ENCODE data around the gene ABR. TPM values are rescaled to one million over a fixed set of nuclear protein-coding genes. Genes with fewer than 3 reads are reported as not detected.

Gene ABR
- total RNA-seq, 1 experiment from 2014 or later, result 172 TPM

DNA sequence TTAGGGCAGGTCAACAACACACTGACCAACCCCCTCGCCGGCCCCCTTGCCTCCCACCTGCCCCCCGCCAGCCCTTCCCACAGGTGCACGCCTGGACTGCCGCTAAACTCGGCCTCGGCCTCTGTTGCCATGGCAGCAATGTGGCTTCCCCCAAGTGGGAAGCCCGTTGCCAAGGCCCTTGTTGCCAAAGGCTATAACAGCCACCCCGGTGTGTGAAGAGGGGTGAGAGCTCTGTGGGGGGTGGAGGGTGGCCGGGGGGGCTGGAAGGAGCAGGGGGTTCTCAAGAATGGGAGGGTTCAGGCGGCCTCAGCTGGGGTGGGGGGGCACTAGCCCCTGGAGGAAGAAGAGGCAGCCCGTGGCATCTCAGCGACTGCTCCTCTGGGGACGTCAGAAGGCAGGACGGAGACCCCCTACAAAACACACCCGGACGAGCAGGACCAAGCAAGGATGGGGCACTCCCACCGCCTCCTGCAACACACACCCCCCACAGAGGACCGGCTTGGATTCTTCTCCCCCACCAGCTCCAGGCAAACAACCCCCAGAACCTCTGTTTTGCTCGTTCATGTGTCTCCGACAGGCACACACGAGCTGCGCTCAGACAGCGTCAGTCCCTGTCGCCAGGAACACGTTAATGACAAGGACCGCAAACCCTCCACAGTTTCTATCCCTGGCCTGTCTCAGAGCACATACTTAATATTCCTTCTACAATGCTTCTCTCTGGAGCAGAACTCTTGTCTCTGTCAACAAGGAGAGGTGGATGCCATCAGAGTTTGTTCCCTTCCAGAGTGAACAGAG lies 55.7 kb downstream of the ABR start:
- Histone ChIP-seq H3K27ac (ENCODE audit: low read length) (no peak overlapping the region), H3K27me3 (ENCODE audit: control insufficient read depth, insufficient read depth, low read length) (no peaks in the 10 kb centered on the region), H3K4me1 (ENCODE audit: control insufficient read depth, insufficient read depth, low read length) (peaks cover 14% of the 10 kb centered on the region), H3K9me3 (ENCODE audit: control insufficient read depth, insufficient read depth, low read depth, low read length) (no peaks in the 10 kb centered on the region), H3K4me3 (ENCODE audit: low read depth in 2 of 2, low read length in 2 of 2) (no peak overlapping the region), H3K36me3 (ENCODE audit: control insufficient read depth, insufficient read depth, low read length) (no peaks in the 10 kb centered on the region)
- no peak for DNase-seq (ENCODE audit: low read depth, low spot score)
- BruUV-seq (replicated peaks), result no TSS peak
- intact Hi-C loops (cut with micrococcal nuclease; ENCODE audit: unreplicated experiment), result loop anchor here (5.0 kb wide), 1 partner anchor 63 kb away; no protein-coding TSS in a partner anchor
- no peak for ATAC-seq
- ChIA-PET POLR2A (interaction anchor here (0.6 kb wide), 1 partner anchor 17 kb away, joined by 15 read pairs; no protein-coding TSS in a partner anchor), CTCF (no interaction called here)
- no peak for TF ChIP-seq TCF7L2 (IDR thresholded peaks at IDR 0.05; ENCODE audit: low read depth, low read length)
- TF ChIP-seq, protein P1, sequence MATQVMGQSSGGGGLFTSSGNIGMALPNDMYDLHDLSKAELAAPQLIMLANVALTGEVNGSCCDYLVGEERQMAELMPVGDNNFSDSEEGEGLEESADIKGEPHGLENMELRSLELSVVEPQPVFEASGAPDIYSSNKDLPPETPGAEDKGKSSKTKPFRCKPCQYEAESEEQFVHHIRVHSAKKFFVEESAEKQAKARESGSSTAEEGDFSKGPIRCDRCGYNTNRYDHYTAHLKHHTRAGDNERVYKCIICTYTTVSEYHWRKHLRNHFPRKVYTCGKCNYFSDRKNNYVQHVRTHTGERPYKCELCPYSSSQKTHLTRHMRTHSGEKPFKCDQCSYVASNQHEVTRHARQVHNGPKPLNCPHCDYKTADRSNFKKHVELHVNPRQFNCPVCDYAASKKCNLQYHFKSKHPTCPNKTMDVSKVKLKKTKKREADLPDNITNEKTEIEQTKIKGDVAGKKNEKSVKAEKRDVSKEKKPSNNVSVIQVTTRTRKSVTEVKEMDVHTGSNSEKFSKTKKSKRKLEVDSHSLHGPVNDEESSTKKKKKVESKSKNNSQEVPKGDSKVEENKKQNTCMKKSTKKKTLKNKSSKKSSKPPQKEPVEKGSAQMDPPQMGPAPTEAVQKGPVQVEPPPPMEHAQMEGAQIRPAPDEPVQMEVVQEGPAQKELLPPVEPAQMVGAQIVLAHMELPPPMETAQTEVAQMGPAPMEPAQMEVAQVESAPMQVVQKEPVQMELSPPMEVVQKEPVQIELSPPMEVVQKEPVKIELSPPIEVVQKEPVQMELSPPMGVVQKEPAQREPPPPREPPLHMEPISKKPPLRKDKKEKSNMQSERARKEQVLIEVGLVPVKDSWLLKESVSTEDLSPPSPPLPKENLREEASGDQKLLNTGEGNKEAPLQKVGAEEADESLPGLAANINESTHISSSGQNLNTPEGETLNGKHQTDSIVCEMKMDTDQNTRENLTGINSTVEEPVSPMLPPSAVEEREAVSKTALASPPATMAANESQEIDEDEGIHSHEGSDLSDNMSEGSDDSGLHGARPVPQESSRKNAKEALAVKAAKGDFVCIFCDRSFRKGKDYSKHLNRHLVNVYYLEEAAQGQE (IDR thresholded peaks at IDR 0.05; ENCODE audit: insufficient read depth in 1 of 2, low read depth in 2 of 2, low read length in 1 of 2), result no peak
- TF ChIP-seq SIN3A (IDR thresholded peaks at IDR 0.05; ENCODE audit: borderline replicate concordance, insufficient read depth, low read depth, low read length), result no peak
- no peak for TF ChIP-seq POLR2AphosphoS5 (IDR thresholded peaks at IDR 0.05; ENCODE audit: low read depth, low read length)
- TF ChIP-seq, protein P2, sequence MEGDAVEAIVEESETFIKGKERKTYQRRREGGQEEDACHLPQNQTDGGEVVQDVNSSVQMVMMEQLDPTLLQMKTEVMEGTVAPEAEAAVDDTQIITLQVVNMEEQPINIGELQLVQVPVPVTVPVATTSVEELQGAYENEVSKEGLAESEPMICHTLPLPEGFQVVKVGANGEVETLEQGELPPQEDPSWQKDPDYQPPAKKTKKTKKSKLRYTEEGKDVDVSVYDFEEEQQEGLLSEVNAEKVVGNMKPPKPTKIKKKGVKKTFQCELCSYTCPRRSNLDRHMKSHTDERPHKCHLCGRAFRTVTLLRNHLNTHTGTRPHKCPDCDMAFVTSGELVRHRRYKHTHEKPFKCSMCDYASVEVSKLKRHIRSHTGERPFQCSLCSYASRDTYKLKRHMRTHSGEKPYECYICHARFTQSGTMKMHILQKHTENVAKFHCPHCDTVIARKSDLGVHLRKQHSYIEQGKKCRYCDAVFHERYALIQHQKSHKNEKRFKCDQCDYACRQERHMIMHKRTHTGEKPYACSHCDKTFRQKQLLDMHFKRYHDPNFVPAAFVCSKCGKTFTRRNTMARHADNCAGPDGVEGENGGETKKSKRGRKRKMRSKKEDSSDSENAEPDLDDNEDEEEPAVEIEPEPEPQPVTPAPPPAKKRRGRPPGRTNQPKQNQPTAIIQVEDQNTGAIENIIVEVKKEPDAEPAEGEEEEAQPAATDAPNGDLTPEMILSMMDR (IDR thresholded peaks at IDR 0.05), result no peak
- in situ Hi-C loops (cut with HindIII; ENCODE audit: low pct_unique_long_range_greater_than_20kb, low sequenced_read_pairs), result no loop called here

DNA sequence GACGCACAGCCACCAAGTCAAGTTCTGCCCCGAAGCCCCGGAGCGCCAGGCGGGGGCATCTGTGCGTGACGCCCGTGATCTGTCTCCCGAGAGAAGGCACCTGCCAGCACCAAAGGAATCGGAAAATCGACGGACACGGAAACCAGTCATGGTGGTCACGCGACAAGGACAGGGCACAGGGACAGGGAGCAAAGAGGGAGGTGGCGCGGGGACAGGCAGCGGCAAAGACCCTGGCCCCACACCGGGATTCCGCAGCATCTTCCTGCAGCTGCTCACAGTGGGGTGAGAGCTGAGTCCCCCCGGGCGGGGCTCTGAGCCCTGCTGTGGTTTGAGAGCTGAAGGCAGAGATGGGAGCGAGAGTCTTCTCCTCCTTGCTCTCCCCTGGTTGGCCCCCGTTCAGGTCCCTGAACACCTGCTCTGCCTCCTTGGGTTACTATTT lies 56.4 kb downstream of the ABR start:
- in situ Hi-C loops (cut with HindIII; ENCODE audit: low pct_unique_long_range_greater_than_20kb, low sequenced_read_pairs), result no loop called here
- POLR2A ChIA-PET, result no interaction called here
- Histone ChIP-seq H3K4me1 (ENCODE audit: control insufficient read depth, insufficient read depth, low read length) (peaks cover 14% of the 10 kb centered on the region), H3K4me3 (ENCODE audit: low read depth in 2 of 2, low read length in 2 of 2) (no peak overlapping the region), H3K27me3 (ENCODE audit: control insufficient read depth, insufficient read depth, low read length) (no peaks in the 10 kb centered on the region), H3K36me3 (ENCODE audit: control insufficient read depth, insufficient read depth, low read length) (no peaks in the 10 kb centered on the region), H3K27ac (ENCODE audit: low read length) (no peak overlapping the region), H3K9me3 (ENCODE audit: control insufficient read depth, insufficient read depth, low read depth, low read length) (no peaks in the 10 kb centered on the region)
- DNase-seq (ENCODE audit: low read depth, low spot score) (no peak), ATAC-seq (no peak)
- no TSS peak for BruUV-seq (replicated peaks)
- CTCF ChIA-PET, result interaction anchor here (1.0 to 1.4 kb wide), 2 partner anchors 14 to 64 kb away, joined by 5 to 9 read pairs; no protein-coding TSS in a partner anchor
- TF ChIP-seq, protein P1 (IDR thresholded peaks at IDR 0.05; ENCODE audit: insufficient read depth in 1 of 2, low read depth in 2 of 2, low read length in 1 of 2), result no peak
- TF ChIP-seq SIN3A (IDR thresholded peaks at IDR 0.05; ENCODE audit: borderline replicate concordance, insufficient read depth, low read depth, low read length) (no peak), POLR2AphosphoS5 (IDR thresholded peaks at IDR 0.05; ENCODE audit: low read depth, low read length) (no peak), TCF7L2 (IDR thresholded peaks at IDR 0.05; ENCODE audit: low read depth, low read length) (no peak)
- TF ChIP-seq, protein P2 (IDR thresholded peaks at IDR 0.05), result no peak
- intact Hi-C loops (cut with micrococcal nuclease; ENCODE audit: unreplicated experiment), result loop anchor here (5.0 kb wide), 1 partner anchor 64 kb away; no protein-coding TSS in a partner anchor
